ENCODE data around the gene ZYX.
A peak's percentile ranks its signal among the peaks of the same experiment; 100 is the strongest.

The ZYX gene

GRCh38 chr7:143380646-143381426 is at the start of gene ZYX:
ZYX (plus strand) TSS chr7:143381345; CDS start chr7:143381572, 227 bp downstream.
- peak; percentile 97 for DNase-seq

- no peak for DNase-seq
Observed at GRCh38 chr7:143334244-143334643, 46.9 kb upstream of the ZYX start.

GRCh38 chr7:143337216-143337615 is 43.9 kb upstream of the ZYX start:
- no peak for DNase-seq

- DNase-seq, result no peak
Observed at GRCh38 chr7:143341842-143342241, 39.3 kb upstream of the ZYX start.

- DNase-seq, result no peak
Observed at GRCh38 chr7:143343596-143343995, 37.5 kb upstream of the ZYX start.

- DNase-seq, result peak; percentile 25
Observed at GRCh38 chr7:143345428-143345900, 35.7 kb upstream of the ZYX start.

- no peak for DNase-seq
Observed at GRCh38 chr7:143346018-143346417, 35.1 kb upstream of the ZYX start.

GRCh38 chr7:143347950-143348349 is 33.2 kb upstream of the ZYX start:
- DNase-seq, result no peak

GRCh38 chr7:143351060-143351459 is 30.1 kb upstream of the ZYX start:
- DNase-seq, result peak; percentile 19

- DNase-seq, result no peak
Observed at GRCh38 chr7:143351574-143351973, 29.6 kb upstream of the ZYX start.

GRCh38 chr7:143352531-143353002 is 28.6 kb upstream of the ZYX start:
- DNase-seq, result no peak

GRCh38 chr7:143354376-143354775 is 26.8 kb upstream of the ZYX start:
- no peak for DNase-seq

- no peak for DNase-seq
Observed at GRCh38 chr7:143354965-143355364, 26.2 kb upstream of the ZYX start.

GRCh38 chr7:143355450-143356385 is 25.4 kb upstream of the ZYX start:
- DNase-seq, result no peak

GRCh38 chr7:143356414-143357050 is 24.6 kb upstream of the ZYX start:
- no peak for DNase-seq

- no peak for DNase-seq
Observed at GRCh38 chr7:143358626-143359025, 22.5 kb upstream of the ZYX start.

GRCh38 chr7:143359771-143360353 is 21.3 kb upstream of the ZYX start:
- DNase-seq, result no peak

GRCh38 chr7:143360788-143361551 is 20.2 kb upstream of the ZYX start:
- DNase-seq, result no peak

- no peak for DNase-seq
Observed at GRCh38 chr7:143361552-143362130, 19.5 kb upstream of the ZYX start.

GRCh38 chr7:143362131-143363015 is 18.8 kb upstream of the ZYX start, which contains the start of gene FAM131B:
FAM131B (minus strand) TSS chr7:143362713; CDS start chr7:143362603, 110 bp downstream.
- no peak for DNase-seq

All from fibroblast of upper back skin (primary cell).